Rectal smooth muscle tissue (tissue), 1 donor: ENCODE measurements around the gene SAYSD1.

ENCODE experiments used
- H3K27ac ChIP-seq: one replicate; pipeline ENCODE4 v1.7.0; 2013; ENCODE audit warnings: low read depth, low read length, inconsistent platforms
- H3K27me3 ChIP-seq: one replicate; pipeline ENCODE4 v1.7.0; 2013; ENCODE audit warnings: low read length; ENCODE audit not compliant: control insufficient read depth, insufficient read depth
- H3K36me3 ChIP-seq: one replicate; pipeline ENCODE4 v1.7.0; 2013; ENCODE audit warnings: low read length; ENCODE audit not compliant: control insufficient read depth, insufficient read depth
- H3K4me1 ChIP-seq: one replicate; pipeline ENCODE4 v1.7.0; 2013; ENCODE audit warnings: low read length; ENCODE audit not compliant: control insufficient read depth, insufficient read depth
- H3K4me3 ChIP-seq: one replicate; pipeline ENCODE4 v1.7.0; 2013; ENCODE audit warnings: low read length
- H3K9ac ChIP-seq: one replicate; pipeline ENCODE4 v1.7.0; 2013; ENCODE audit warnings: low read length

Gene SAYSD1

GRCh38 chr6:39104528-39104927, 10.5 kb downstream of the SAYSD1 start:
- Histone ChIP-seq H3K36me3 (peaks cover 4% of the 10 kb centered on the region), H3K27ac (no peak overlapping the region), H3K27me3 (no peaks in the 10 kb centered on the region), H3K4me1 (no peaks in the 10 kb centered on the region), H3K4me3 (no peak overlapping the region), H3K9ac (no peak overlapping the region)

- Histone ChIP-seq H3K27ac (no peak overlapping the region), H3K27me3 (no peaks in the 10 kb centered on the region), H3K9ac (no peak overlapping the region), H3K4me1 (no peaks in the 10 kb centered on the region), H3K4me3 (no peak overlapping the region), H3K36me3 (peaks cover 4% of the 10 kb centered on the region)
Measured at GRCh38 chr6:39102821-39103136, 12.2 kb downstream of the SAYSD1 start.

- no peak overlapping the region for H3K27ac ChIP-seq
- no peaks in the 10 kb centered on the region for H3K27me3 ChIP-seq
- H3K9ac ChIP-seq: no peak overlapping the region
- H3K4me1 ChIP-seq: no peaks in the 10 kb centered on the region
- peaks cover 4% of the 10 kb centered on the region for H3K36me3 ChIP-seq
- no peak overlapping the region for H3K4me3 ChIP-seq
Measured at GRCh38 chr6:39102071-39102820, 12.7 kb downstream of the SAYSD1 start.

GRCh38 chr6:39100358-39100757, 14.6 kb downstream of the SAYSD1 start:
- H3K9ac ChIP-seq: no peak overlapping the region
- peaks cover 3% of the 10 kb centered on the region for H3K36me3 ChIP-seq
- no peak overlapping the region for H3K4me3 ChIP-seq

GRCh38 chr6:39095578-39095977, 19.4 kb downstream of the SAYSD1 start:
- Histone ChIP-seq H3K27ac (no peak overlapping the region), H3K9ac (no peak overlapping the region), H3K4me1 (no peaks in the 10 kb centered on the region), H3K36me3 (no peaks in the 10 kb centered on the region), H3K4me3 (no peak overlapping the region), H3K27me3 (no peaks in the 10 kb centered on the region)

More at GRCh38 chr6:39100358-39100757, 14.6 kb downstream of the SAYSD1 start:
- Histone ChIP-seq H3K27ac (no peak overlapping the region), H3K27me3 (no peaks in the 10 kb centered on the region), H3K4me1 (no peaks in the 10 kb centered on the region)

- H3K9ac ChIP-seq: no peak overlapping the region
- H3K27ac ChIP-seq: no peak overlapping the region
- no peaks in the 10 kb centered on the region for H3K36me3 ChIP-seq
- no peaks in the 10 kb centered on the region for H3K4me1 ChIP-seq
- no peak overlapping the region for H3K4me3 ChIP-seq
- no peaks in the 10 kb centered on the region for H3K27me3 ChIP-seq
Measured at GRCh38 chr6:39093149-39093708, 21.8 kb downstream of the SAYSD1 start.

GRCh38 chr6:39092124-39092523, 22.9 kb downstream of the SAYSD1 start:
- Histone ChIP-seq H3K4me1 (no peaks in the 10 kb centered on the region), H3K36me3 (no peaks in the 10 kb centered on the region), H3K9ac (no peak overlapping the region), H3K27ac (no peak overlapping the region), H3K27me3 (no peaks in the 10 kb centered on the region), H3K4me3 (no peak overlapping the region)

GRCh38 chr6:39091220-39091619, 23.8 kb downstream of the SAYSD1 start:
- H3K27me3 ChIP-seq: no peaks in the 10 kb centered on the region
- no peaks in the 10 kb centered on the region for H3K36me3 ChIP-seq
- no peak overlapping the region for H3K4me3 ChIP-seq
- H3K4me1 ChIP-seq: no peaks in the 10 kb centered on the region
- no peak overlapping the region for H3K27ac ChIP-seq
- no peak overlapping the region for H3K9ac ChIP-seq

- H3K9ac ChIP-seq: no peak overlapping the region
- H3K36me3 ChIP-seq: no peaks in the 10 kb centered on the region
- no peak overlapping the region for H3K4me3 ChIP-seq
- H3K4me1 ChIP-seq: no peaks in the 10 kb centered on the region
- no peak overlapping the region for H3K27ac ChIP-seq
- H3K27me3 ChIP-seq: no peaks in the 10 kb centered on the region
Measured at GRCh38 chr6:39090036-39090435, 24.9 kb downstream of the SAYSD1 start.

GRCh38 chr6:39088331-39088730, 26.7 kb downstream of the SAYSD1 start:
- Histone ChIP-seq H3K4me1 (peaks cover 3% of the 10 kb centered on the region), H3K27ac (no peak overlapping the region), H3K36me3 (no peaks in the 10 kb centered on the region), H3K9ac (no peak overlapping the region), H3K27me3 (peaks cover 2% of the 10 kb centered on the region), H3K4me3 (no peak overlapping the region)

- Histone ChIP-seq H3K36me3 (no peaks in the 10 kb centered on the region), H3K27ac (no peak overlapping the region), H3K27me3 (peaks cover 4% of the 10 kb centered on the region), H3K9ac (no peak overlapping the region), H3K4me3 (no peak overlapping the region), H3K4me1 (peaks cover 3% of the 10 kb centered on the region)
Measured at GRCh38 chr6:39087197-39087596, 27.8 kb downstream of the SAYSD1 start.

- Histone ChIP-seq H3K36me3 (no peaks in the 10 kb centered on the region), H3K9ac (no peak overlapping the region), H3K4me3 (no peak overlapping the region), H3K27ac (no peak overlapping the region), H3K27me3 (peaks cover 4% of the 10 kb centered on the region), H3K4me1 (peaks cover 3% of the 10 kb centered on the region)
Measured at GRCh38 chr6:39086711-39087110, 28.3 kb downstream of the SAYSD1 start.

GRCh38 chr6:39086294-39086693, 28.7 kb downstream of the SAYSD1 start:
- H3K4me1 ChIP-seq: peaks cover 3% of the 10 kb centered on the region
- H3K4me3 ChIP-seq: no peak overlapping the region
- peaks cover 4% of the 10 kb centered on the region for H3K27me3 ChIP-seq
- no peaks in the 10 kb centered on the region for H3K36me3 ChIP-seq
- no peak overlapping the region for H3K27ac ChIP-seq
- no peak overlapping the region for H3K9ac ChIP-seq
